Smooth muscle cell (in vitro differentiated cells): ENCODE data around the gene SIRT1. TPM values are rescaled to one million over a fixed set of nuclear protein-coding genes. Genes with fewer than 3 reads are reported as not detected.
"Not testable (repeated sequence)": the region's sequence is repeated elsewhere in the genome, so short reads cannot be mapped to it uniquely, and the experiment has no call there.

Source experiments
- DNase-seq: peaks from one replicate; lab custom pipeline; 2025; ENCODE audit not compliant: unreplicated experiment; lab: John Stamatoyannopoulos, UW
- H2AFZ ChIP-seq: fragments of 200-600 bp; sonication (generic); 2 replicates; pipeline ENCODE4 v1.6.0; 2016; ENCODE audit warnings: antibody characterized with exemption, low read depth, mild to moderate bottlenecking
- H3F3A ChIP-seq: fragments of 200-600 bp; sonication (generic); 2 replicates; pipeline ENCODE4 v1.6.0; 2017; ENCODE audit warnings: antibody characterized with exemption, low read depth
- H3K27ac ChIP-seq: fragments of 200-600 bp; sonication (generic); 2 replicates; pipeline ENCODE4 v1.5.1; 2016; ENCODE audit warnings: low read depth, mild to moderate bottlenecking
- H3K27me3 ChIP-seq: fragments of 200-600 bp; sonication (generic); 2 replicates; pipeline ENCODE4 v1.6.1; 2016; ENCODE audit warnings: low read depth, mild to moderate bottlenecking
- H3K36me3 ChIP-seq: fragments of 200-600 bp; sonication (generic); 2 replicates; pipeline ENCODE4 v1.5.1; 2016; ENCODE audit warnings: low read depth
- H3K4me1 ChIP-seq: fragments of 200-600 bp; sonication (generic); 2 replicates; pipeline ENCODE4 v1.5.1; 2016; ENCODE audit warnings: low read depth
- H3K4me2 ChIP-seq: fragments of 200-600 bp; sonication (generic); 2 replicates; pipeline ENCODE4 v1.6.0; 2016; ENCODE audit warnings: mild to moderate bottlenecking
- H3K4me3 ChIP-seq: fragments of 200-600 bp; sonication (generic); 2 replicates; pipeline ENCODE4 v1.5.1; 2016; ENCODE audit warnings: mild to moderate bottlenecking
- H3K79me2 ChIP-seq: fragments of 200-600 bp; sonication (generic); 2 replicates; pipeline ENCODE4 v1.6.0; 2016; ENCODE audit warnings: low read depth, mild to moderate bottlenecking
- H3K9ac ChIP-seq: fragments of 200-600 bp; sonication (generic); 2 replicates; pipeline ENCODE4 v1.6.0; 2016; ENCODE audit warnings: low read depth
- H3K9me3 ChIP-seq: fragments of 200-600 bp; sonication (generic); replicated peaks from 2 replicates; pipeline ENCODE4 v1.5.1; 2016; ENCODE audit warnings: low read depth
- H4K20me1 ChIP-seq: fragments of 200-600 bp; sonication (generic); 2 replicates; pipeline ENCODE4 v1.6.0; 2016; ENCODE audit warnings: low read depth
- CTCF ChIP-seq: fragments of 200-600 bp; sonication (generic); IDR thresholded peaks from 2 replicates; pipeline ENCODE4 v1.5.1; 2017; ENCODE audit warnings: borderline replicate concordance, mild to moderate bottlenecking, antibody characterized with exemption; ENCODE audit not compliant: insufficient read depth, poor library complexity, severe bottlenecking
- WGBS: methylation state at CpG from one replicate; pipeline ENCODE4 v1.1.7; 2016; ENCODE audit warnings: low lambda C conversion rate; 5-methylcytosine and 5-hydroxymethylcytosine counted together
- polyA plus RNA-seq: library from polyadenylated mRNA; unstranded; fragments of >200 nt; fragmentation: Nextera tagmentation; extraction: Ambion mirVana; gene quantifications from 2 replicates; pipeline ENCODE4 v1.2.1, GENCODE V29; 2016
- total RNA-seq: library from RNA; depleted of rRNA; stranded (reverse); fragments of >200 nt; gene quantifications from 2 replicates; pipeline ENCODE4 v1.2.3, GENCODE V29; 2014

SIRT1 gene
- total and polyA plus RNA-seq, 2 experiments from 2014 or later, result 8.0 to 14.9 TPM

GRCh38 chr10:67875340-67876238 is 8.9 kb upstream of the SIRT1 start:
- Histone ChIP-seq H3K27ac (no peak overlapping the region), H3K4me3 (no peak overlapping the region), H3K27me3 (no peaks in the 10 kb centered on the region), H3K9ac (no peak overlapping the region), H3K9me3 (no peaks in the 10 kb centered on the region), H2AFZ (no peak overlapping the region), H3K36me3 (no peaks in the 10 kb centered on the region), H3K4me2 (no peak overlapping the region), H3K4me1 (no peaks in the 10 kb centered on the region), H3F3A (no peaks in the 10 kb centered on the region), H4K20me1 (no peaks in the 10 kb centered on the region), H3K79me2 (no peaks in the 10 kb centered on the region)
- WGBS, result 84% methylated on average over 3 of the region's 3 CpGs
- no peak for DNase-seq
- no peak for TF ChIP-seq CTCF

GRCh38 chr10:67877421-67877820 is 7.0 kb upstream of the SIRT1 start:
- not testable (repeated sequence) for H3K9ac ChIP-seq, H3K36me3 ChIP-seq, H3F3A ChIP-seq, H3K4me3 ChIP-seq, H3K4me2 ChIP-seq, H3K27ac ChIP-seq, H3K9me3 ChIP-seq, H4K20me1 ChIP-seq, H2AFZ ChIP-seq, H3K27me3 ChIP-seq, DNase-seq, H3K79me2 ChIP-seq, H3K4me1 ChIP-seq
- WGBS, result 99% methylated on average over 11 of the region's 11 CpGs

GRCh38 chr10:67878133-67878532 is 6.3 kb upstream of the SIRT1 start:
- DNase-seq, result no peak
- H4K20me1 ChIP-seq, result no peaks in the 10 kb centered on the region
- H3K4me3 ChIP-seq, result no peak overlapping the region
- H3F3A ChIP-seq, result no peaks in the 10 kb centered on the region
- no peak overlapping the region for H2AFZ ChIP-seq
- no peaks in the 10 kb centered on the region for H3K9me3 ChIP-seq
- no peak overlapping the region for H3K4me2 ChIP-seq
- 93% methylated on average over 7 of the region's 7 CpGs for WGBS
- no peak for TF ChIP-seq CTCF
- H3K27ac ChIP-seq, result no peak overlapping the region
- no peak overlapping the region for H3K9ac ChIP-seq
- no peaks in the 10 kb centered on the region for H3K36me3 ChIP-seq
- no peaks in the 10 kb centered on the region for H3K27me3 ChIP-seq
- no peaks in the 10 kb centered on the region for H3K79me2 ChIP-seq
- H3K4me1 ChIP-seq, result no peaks in the 10 kb centered on the region

- peaks cover 30% of the 10 kb centered on the region for H3K79me2 ChIP-seq
Measured at GRCh38 chr10:67883710-67884312, 645 bp upstream of the SIRT1 start.

More at GRCh38 chr10:67883710-67884312, 645 bp upstream of the SIRT1 start:
- peak overlapping the region; percentile 92 for H2AFZ ChIP-seq
- peaks cover under 1% of the 10 kb centered on the region for H3K36me3 ChIP-seq
- H3K27ac ChIP-seq, result peak overlapping the region; percentile 79
- peaks cover 21% of the 10 kb centered on the region for H4K20me1 ChIP-seq
- DNase-seq, result no peak
- peaks cover 6% of the 10 kb centered on the region for H3F3A ChIP-seq
- H3K9me3 ChIP-seq, result no peaks in the 10 kb centered on the region
- H3K4me3 ChIP-seq, result peak overlapping the region; percentile 87
- no peak for TF ChIP-seq CTCF
- H3K4me1 ChIP-seq, result peaks cover 9% of the 10 kb centered on the region
- H3K4me2 ChIP-seq, result peak overlapping the region; percentile 99
- H3K9ac ChIP-seq, result peak overlapping the region; percentile 73
- H3K27me3 ChIP-seq, result no peaks in the 10 kb centered on the region
- WGBS, result 42% methylated on average over 13 of the region's 13 CpGs
